Hepatocyte (in vitro differentiated cells): ENCODE results near the gene CD164L2. TPM values are rescaled to one million over a fixed set of nuclear protein-coding genes. Genes with fewer than 3 reads are reported as not detected.
"Not testable (repeated sequence)": the region's sequence is repeated elsewhere in the genome, so short reads cannot be mapped to it uniquely, and the experiment has no call there.

Experiments
- DNase-seq: peaks from one replicate; pipeline ENCODE4 v3.0.0-alpha.2; 2016; ENCODE audit warnings: low spot score
- H2AFZ ChIP-seq: fragments of 200-600 bp; sonication (generic); 2 replicates; pipeline ENCODE4 v1.6.0; 2016; ENCODE audit warnings: antibody characterized with exemption, mild to moderate bottlenecking
- H3K27ac ChIP-seq: fragments of 200-600 bp; sonication (generic); 2 replicates; pipeline ENCODE4 v1.5.1; 2016; ENCODE audit warnings: mild to moderate bottlenecking
- H3K27me3 ChIP-seq: fragments of 200-600 bp; sonication (generic); 2 replicates; pipeline ENCODE4 v1.6.1; 2016
- H3K36me3 ChIP-seq: fragments of 200-600 bp; sonication (generic); replicated peaks from 2 replicates; pipeline ENCODE4 v1.5.1; 2016; ENCODE audit warnings: low read depth; ENCODE audit not compliant: insufficient read depth
- H3K4me1 ChIP-seq: fragments of 200-600 bp; sonication (generic); 2 replicates; pipeline ENCODE4 v1.5.1; 2016; ENCODE audit warnings: mild to moderate bottlenecking, moderate library complexity; ENCODE audit not compliant: insufficient read depth
- H3K4me2 ChIP-seq: fragments of 200-600 bp; sonication (generic); 2 replicates; pipeline ENCODE4 v1.6.0; 2016
- H3K4me3 ChIP-seq: fragments of 200-600 bp; sonication (generic); 2 replicates; pipeline ENCODE4 v1.5.1; 2016; ENCODE audit warnings: mild to moderate bottlenecking
- H3K79me2 ChIP-seq: fragments of 200-600 bp; sonication (generic); 2 replicates; pipeline ENCODE4 v1.6.0; 2017; ENCODE audit warnings: mild to moderate bottlenecking
- H3K9me2 ChIP-seq: fragments of 200-600 bp; sonication (generic); replicated peaks from 2 replicates; pipeline ENCODE4 v1.6.0; 2017; ENCODE audit warnings: mild to moderate bottlenecking; ENCODE audit not compliant: insufficient read depth
- H3K9me3 ChIP-seq: fragments of 200-600 bp; sonication (generic); 2 replicates; pipeline ENCODE4 v1.5.1; 2016; ENCODE audit warnings: low read depth, mild to moderate bottlenecking
- H4K20me1 ChIP-seq: fragments of 200-600 bp; sonication (generic); 2 replicates; pipeline ENCODE4 v1.6.0; 2016; ENCODE audit warnings: mild to moderate bottlenecking; ENCODE audit not compliant: insufficient read depth, poor library complexity, severe bottlenecking
- CTCF ChIP-seq: fragments of 200-600 bp; sonication (generic); IDR thresholded peaks from 2 replicates; pipeline ENCODE4 v1.5.1; 2016; ENCODE audit warnings: antibody characterized with exemption, mild to moderate bottlenecking; ENCODE audit not compliant: poor library complexity
- EZH2 ChIP-seq: fragments of 200-600 bp; sonication (generic); IDR thresholded peaks from 2 replicates; pipeline ENCODE4 v1.6.1; 2016; ENCODE audit warnings: antibody characterized with exemption, mild to moderate bottlenecking, borderline replicate concordance
- EZH2phosphoT487 ChIP-seq: fragments of 200-600 bp; sonication (generic); IDR thresholded peaks from one replicate; pipeline ENCODE4 v1.6.1; 2018; ENCODE audit warnings: antibody characterized with exemption, mild to moderate bottlenecking, low read depth, moderate library complexity; ENCODE audit not compliant: unreplicated experiment, severe bottlenecking
- WGBS: methylation state at CpG from one replicate; pipeline ENCODE4 v1.1.6; 2016; ENCODE audit warnings: low lambda C conversion rate; ENCODE audit errors: missing lambda C conversion rate; 5-methylcytosine and 5-hydroxymethylcytosine counted together
- polyA plus RNA-seq: library from polyadenylated mRNA; unstranded; fragments of >200 nt; fragmentation: Nextera tagmentation; extraction: Ambion mirVana; gene quantifications from 2 replicates; pipeline ENCODE4 v1.2.1, GENCODE V29; 2016
- total RNA-seq: library from RNA; depleted of rRNA; stranded (reverse); fragments of >200 nt; gene quantifications from 2 replicates; pipeline ENCODE4 v1.2.3, GENCODE V29; 2014

Gene CD164L2
- total RNA-seq = not detected in 2 replicates
- 0.19 TPM in 1 of 2 replicates, not detected in the other for polyA plus RNA-seq

- Histone ChIP-seq H3K27me3 (no peaks in the 10 kb centered on the region), H3K9me2 (no peaks in the 10 kb centered on the region), H3K4me1 (no peaks in the 10 kb centered on the region), H2AFZ (no peak within 1 kb of the TSS), H3K27ac (no peak within 1 kb of the TSS), H4K20me1 (no peaks in the 10 kb centered on the region), H3K4me3 (no peak within 1 kb of the TSS), H3K9me3 (no peaks in the 10 kb centered on the region), H3K36me3 (no peaks in the 10 kb centered on the region), H3K4me2 (peak within 1 kb of the TSS; percentile 74), H3K79me2 (no peaks in the 10 kb centered on the region)
- DNase-seq = peak; percentile 84
- TF ChIP-seq EZH2 (no peak), CTCF (no peak), EZH2phosphoT487 (no peak)
- WGBS = 8% methylated on average over 31 of the region's 43 CpGs
Measured at GRCh38 chr1:27383039-27383605, at the start of gene CD164L2. TSS of gene CD164L2 (minus strand) at chr1:27383333. CDS start at chr1:27383239, 94 bp downstream.

GRCh38 chr1:27432725-27433124 is 49.6 kb upstream of the CD164L2 start:
- H4K20me1 ChIP-seq = peaks cover 39% of the 10 kb centered on the region
- peaks cover 43% of the 10 kb centered on the region for H3K4me1 ChIP-seq

GRCh38 chr1:27431601-27431940 is 48.4 kb upstream of the CD164L2 start:
- peaks cover 48% of the 10 kb centered on the region for H3K4me1 ChIP-seq

More at GRCh38 chr1:27432725-27433124, 49.6 kb upstream of the CD164L2 start:
- H3K9me2 ChIP-seq, H3K4me3 ChIP-seq, H3K36me3 ChIP-seq, H3K27me3 ChIP-seq, DNase-seq, H3K4me2 ChIP-seq, H3K27ac ChIP-seq, H3K9me3 ChIP-seq, H2AFZ ChIP-seq: not testable (repeated sequence)
- H3K79me2 ChIP-seq = peaks cover 83% of the 10 kb centered on the region
- WGBS = 88% methylated on average over 1 of the region's 1 CpG

More at GRCh38 chr1:27431601-27431940, 48.4 kb upstream of the CD164L2 start:
- Histone ChIP-seq H3K27me3 (no peaks in the 10 kb centered on the region), H3K9me2 (no peaks in the 10 kb centered on the region), H3K4me3 (no peak overlapping the region), H3K27ac (no peak overlapping the region), H3K36me3 (no peaks in the 10 kb centered on the region), H4K20me1 (peaks cover 43% of the 10 kb centered on the region), H2AFZ (no peak overlapping the region), H3K4me2 (no peak overlapping the region), H3K9me3 (no peaks in the 10 kb centered on the region), H3K79me2 (peaks cover 78% of the 10 kb centered on the region)
- 80% methylated on average over 2 of the region's 2 CpGs for WGBS
- no peak for TF ChIP-seq EZH2phosphoT487
- TF ChIP-seq CTCF = no peak
- TF ChIP-seq EZH2 = no peak
- no peak for DNase-seq
